Testis (tissue), 3 donors: ENCODE data around the gene MEIOB. TPM values are rescaled to one million over a fixed set of nuclear protein-coding genes. Genes with fewer than 3 reads are reported as not detected.

ENCODE experiments used
- DNase-seq: peaks from one replicate; pipeline ENCODE4 v3.0.0-alpha.2; 2019
- H3K27ac ChIP-seq, 2 donors: fragments of 200-600 bp; sonication (generic); one replicate each; pipeline ENCODE4 v1.5.1; 2019
- H3K27me3 ChIP-seq: fragments of 200-600 bp; sonication (generic); one replicate; pipeline ENCODE4 v1.5.1; 2019
- H3K36me3 ChIP-seq: fragments of 200-600 bp; sonication (generic); one replicate; pipeline ENCODE4 v1.5.1; 2017; ENCODE audit warnings: low read depth; ENCODE audit errors: missing control alignments
- H3K4me1 ChIP-seq: fragments of 200-600 bp; sonication (generic); one replicate; pipeline ENCODE4 v1.5.1; 2019
- H3K4me3 ChIP-seq, 2 donors: fragments of 200-600 bp; sonication (generic); one replicate each; pipeline ENCODE4 v1.5.1; 2017 to 2019
- H3K9me3 ChIP-seq: fragments of 200-600 bp; sonication (generic); one replicate; pipeline ENCODE4 v1.5.1; 2017
- CTCF ChIP-seq, 3 experiments: fragments of 450-650 bp in 2 of 3; fragments of 200-600 bp in 1 of 3; sonication (generic) in 1 of 3; IDR thresholded peaks; one replicate each; pipeline ENCODE4 v1.5.1; 2016 to 2019; ENCODE audit warnings: antibody characterized with exemption in 3 of 3, mild to moderate bottlenecking in 2 of 3, moderate library complexity in 1 of 3
- POLR2A ChIP-seq: fragments of 450-650 bp; IDR thresholded peaks from one replicate; pipeline ENCODE4 v1.6.1; 2017; ENCODE audit warnings: antibody characterized with exemption, mild to moderate bottlenecking, moderate library complexity
- WGBS, 2 donors: methylation state at CpG; one replicate each; pipeline ENCODE4 v1.1.5; 2018; 5-methylcytosine and 5-hydroxymethylcytosine counted together
- intact Hi-C: fragments of 100-400 bp; cut with DNase I; formaldehyde crosslinking; loops from one replicate; pipeline ENCODE4 v1.15.1; 2023; ENCODE audit warnings: low total_unique reads
- polyA plus RNA-seq: library from polyadenylated mRNA; stranded (reverse); fragments of 350-450 nt; fragmentation: Illumina TruSeq; extraction: RNeasy Lipid Tissue Mini Kit (QIAGEN cat#74804); gene quantifications from one replicate; pipeline ENCODE4 v1.2.3, GENCODE V29; 2014; ENCODE audit warnings: low read depth, low replicate concordance; ENCODE audit not compliant: insufficient read depth
- total RNA-seq, 2 donors: library from RNA; depleted of rRNA; stranded (reverse); fragments of >200 nt; gene quantifications; one replicate each; pipeline ENCODE4 v1.2.3, GENCODE V29; 2016

MEIOB gene
- total and polyA plus RNA-seq, 3 donors from 2014 or later, result 34.6 to 53.9 (median 53.8) TPM

- Histone ChIP-seq H3K27me3 (no peaks in the 10 kb centered on the region), H3K4me1 (peaks cover 33% of the 10 kb centered on the region), H3K9me3 (no peaks in the 10 kb centered on the region), H3K36me3 (no peaks in the 10 kb centered on the region), H3K4me3 (peak within 1 kb of the TSS; percentile 82 to 89), H3K27ac (peak within 1 kb of the TSS; percentile 75 to 85)
- DNase-seq, result peak; percentile 96
- WGBS, 2 donors, result 1% methylated on average over 70 of the region's 104 CpGs; no CpG with 5 or more reads in 1 of the 2 donors
- intact Hi-C loops, result no loop called here
- TF ChIP-seq CTCF (IDR thresholded peaks at IDR 0.05), result peak in 1 of 3 experiments; percentile 4
- no peak for TF ChIP-seq POLR2A
These were observed 45.0 kb downstream of the MEIOB start, which contains the start of the genes FAHD1 and HAGH for GRCh38 chr16:1826691-1827573. FAHD1 (plus strand) TSS chr16:1827206; CDS start chr16:1827239, 33 bp downstream. HAGH (minus strand) TSS chr16:1826825; CDS start chr16:1826787, 38 bp downstream.

- Histone ChIP-seq H3K27me3 (no peaks in the 10 kb centered on the region), H3K36me3 (no peaks in the 10 kb centered on the region), H3K27ac (peak overlapping the region in 1 of 2 donors; percentile 85), H3K4me3 (peak overlapping the region; percentile 57 to 89), H3K4me1 (peaks cover 33% of the 10 kb centered on the region), H3K9me3 (no peaks in the 10 kb centered on the region)
- TF ChIP-seq POLR2A (no peak), CTCF (IDR thresholded peaks at IDR 0.05) (no peak)
- intact Hi-C loops, result no loop called here
- WGBS, 2 donors, result 2 to 8% methylated on average over 17 to 67 of the region's 96 CpGs
- DNase-seq, result no peak
These were observed 45.9 kb downstream of the MEIOB start for GRCh38 chr16:1825864-1826690.

GRCh38 chr16:1825381-1825863 is 46.5 kb downstream of the MEIOB start:
- no peaks in the 10 kb centered on the region for H3K27me3 ChIP-seq
- intact Hi-C loops, result no loop called here

GRCh38 chr16:1823821-1824220 is 48.1 kb downstream of the MEIOB start:
- intact Hi-C loops, result no loop called here
- no peaks in the 10 kb centered on the region for H3K36me3 ChIP-seq

More at GRCh38 chr16:1825381-1825863, 46.5 kb downstream of the MEIOB start:
- peak overlapping the region; percentile 57 to 89 for H3K4me3 ChIP-seq
- H3K4me1 ChIP-seq, result peaks cover 33% of the 10 kb centered on the region
- WGBS, 2 donors, result 24 to 33% methylated on average over 11 to 15 of the region's 15 CpGs
- no peaks in the 10 kb centered on the region for H3K36me3 ChIP-seq
- H3K27ac ChIP-seq, result peak overlapping the region; percentile 7 to 85
- TF ChIP-seq CTCF (IDR thresholded peaks at IDR 0.05) (no peak), POLR2A (no peak)
- H3K9me3 ChIP-seq, result no peaks in the 10 kb centered on the region
- DNase-seq, result peak; percentile 83

More at GRCh38 chr16:1823821-1824220, 48.1 kb downstream of the MEIOB start:
- 56 to 64% methylated on average over 7 to 9 of the region's 9 CpGs for WGBS, 2 donors
- H3K27me3 ChIP-seq, result no peaks in the 10 kb centered on the region
- no peaks in the 10 kb centered on the region for H3K9me3 ChIP-seq
- peak; percentile 83 for DNase-seq
- H3K27ac ChIP-seq, result no peak overlapping the region
- no peak for TF ChIP-seq POLR2A
- no peak for TF ChIP-seq CTCF (IDR thresholded peaks at IDR 0.05)
- no peak overlapping the region for H3K4me3 ChIP-seq
- H3K4me1 ChIP-seq, result peaks cover 31% of the 10 kb centered on the region
